K562 (cell line): ENCODE data around the gene CREB5. TPM values are rescaled to one million over a fixed set of nuclear protein-coding genes. Genes with fewer than 3 reads are reported as not detected.
A peak's percentile ranks its signal among the peaks of the same experiment; 100 is the strongest.

Source experiments
- ATAC-seq: fragments of 200-7000 bp; cut with Tn5 transposase; 3 replicates; pipeline ENCODE4 v1.9.1; 2020; ENCODE audit warnings: moderate library complexity
- BruUV-seq: library from RNA; stranded (reverse); fragments of 400-500 nt; replicated peaks from 2 replicates; lab custom pipeline; 2021; lab: Mats Ljungman, UMichigan
- CTCF ChIA-PET: fragments of 300-600 bp; formaldehyde crosslinking; extraction: SDS; loops from one replicate; lab custom pipeline; 2021; ENCODE audit warnings: low intra/inter-chr PET ratio; lab: Yijun Ruan, JAX
- POLR2A ChIA-PET: fragments of 300-600, 350-650 bp; sonication (Branson Sonifier 250); formaldehyde crosslinking; extraction: SDS; loops from one replicate; lab custom pipeline; 2021; ENCODE audit warnings: antibody characterized with exemption, inconsistent platforms; lab: Yijun Ruan, JAX
- DNase-seq, 4 experiments: peaks; one replicate each; pipeline versions ENCODE4 v3.0.0 to v3.0.0-alpha.2; 2011 to 2018; ENCODE audit warnings: low spot score in 3 of 4, mixed read lengths in 3 of 4; ENCODE audit errors: extremely low read depth in 1 of 4
- FAIRE-seq: peaks from 2 replicates; lab custom pipeline; 2011; peaks lifted over from hg19 to GRCh38; lab: Jason Lieb, UNC
- H2AFZ ChIP-seq: 2 replicates; pipeline ENCODE4 v1.6.0; 2011; ENCODE audit warnings: low read depth, low read length, control low read depth, inconsistent platforms
- H3K27ac ChIP-seq: fragments of 200-600 bp; 3 replicates; pipeline ENCODE4 v1.8.0; 2011; ENCODE audit warnings: low read depth, mild to moderate bottlenecking, control low read depth, inconsistent platforms, low read length, moderate library complexity, mixed read lengths; ENCODE audit errors: extremely low read depth
- H3K27me3 ChIP-seq, 2 experiments: fragments of 300-600 bp in 1 of 2; 2 replicates in 1 of 2; 3 replicates in 1 of 2; pipeline versions ENCODE4 v1.6.0 to v1.8.0; 2011; ENCODE audit warnings: inconsistent platforms in 2 of 2, low read length in 2 of 2, mild to moderate bottlenecking in 1 of 2, mixed read lengths in 1 of 2, moderate library complexity in 1 of 2; ENCODE audit not compliant: control insufficient read depth in 2 of 2, insufficient read depth in 2 of 2
- H3K36me3 ChIP-seq: fragments of 300-600 bp; 3 replicates; pipeline ENCODE4 v1.8.0; 2011; ENCODE audit warnings: mild to moderate bottlenecking, low read length, inconsistent platforms; ENCODE audit not compliant: control insufficient read depth, insufficient read depth
- H3K4me1 ChIP-seq, 2 experiments: fragments of 200-600 bp in 1 of 2; replicated peaks in 1 of 2; 2 replicates in 1 of 2; 3 replicates in 1 of 2; pipeline versions ENCODE4 v1.5.1 to v1.8.0; 2011; ENCODE audit warnings: inconsistent platforms in 2 of 2, low read length in 2 of 2, mild to moderate bottlenecking in 1 of 2, mixed read lengths in 1 of 2, moderate library complexity in 1 of 2; ENCODE audit not compliant: control insufficient read depth in 2 of 2, insufficient read depth in 2 of 2
- H3K4me2 ChIP-seq: 2 replicates; pipeline ENCODE4 v1.6.1; 2011; ENCODE audit warnings: low read length, control low read depth, inconsistent platforms, mixed read lengths; ENCODE audit not compliant: insufficient read depth
- H3K4me3 ChIP-seq: fragments of 200-600 bp; sonication (generic), shearing (Covaris generic); 2 replicates; pipeline ENCODE4 v1.5.1; 2016; ENCODE audit warnings: control low read depth, inconsistent platforms
- H3K79me2 ChIP-seq: fragments of 200-600 bp; 3 replicates; pipeline ENCODE4 v1.8.0; 2011; ENCODE audit warnings: low read length, inconsistent platforms; ENCODE audit not compliant: control insufficient read depth, insufficient read depth
- H3K9ac ChIP-seq, 2 experiments: 2 replicates each; pipeline versions ENCODE4 v1.6.0 to v1.6.1; 2011; ENCODE audit warnings: low read depth in 2 of 2, low read length in 2 of 2, control low read depth in 1 of 2, inconsistent platforms in 1 of 2, mild to moderate bottlenecking in 1 of 2, mixed read lengths in 1 of 2; ENCODE audit not compliant: insufficient read depth in 1 of 2
- H3K9me1 ChIP-seq: one replicate; pipeline ENCODE4 v1.6.0; 2011; ENCODE audit warnings: inconsistent platforms, mild to moderate bottlenecking, low read length, moderate library complexity; ENCODE audit not compliant: control insufficient read depth, insufficient read depth
- H3K9me3 ChIP-seq: replicated peaks from 2 replicates; pipeline ENCODE4 v1.5.1; 2011; ENCODE audit warnings: low read depth, low read length, inconsistent platforms; ENCODE audit not compliant: control insufficient read depth, insufficient read depth
- H4K20me1 ChIP-seq: replicated peaks from 2 replicates; pipeline ENCODE4 v1.6.1; 2011; ENCODE audit warnings: low read length, inconsistent platforms, mixed read lengths; ENCODE audit not compliant: control insufficient read depth, insufficient read depth
- CEBPG ChIP-seq, 3 experiments: fragments of 200-800 bp in 1 of 3; sonication (Bioruptor generic) in 1 of 3; sonication (generic) in 1 of 3; formaldehyde crosslinking in 1 of 3; IDR thresholded peaks in 2 of 3; conservative IDR thresholded peaks in 1 of 3; 2 replicates each; pipeline versions ENCODE4 v1.6.1 to v1.8.0; 2016 to 2022; ENCODE audit warnings: missing compliant biosample characterization in 2 of 3, missing genetic modification characterization in 2 of 3, mild to moderate bottlenecking in 1 of 3, missing genetic modification reagents in 1 of 3
- CREM ChIP-seq: IDR thresholded peaks from 2 replicates; pipeline ENCODE4 v1.6.1; 2014; ENCODE audit warnings: antibody characterized with exemption, low read depth
- NCOR1 ChIP-seq: fragments of 450-650 bp; IDR thresholded peaks from 2 replicates; pipeline ENCODE4 v1.6.1; 2016; ENCODE audit warnings: mild to moderate bottlenecking, moderate library complexity
- NFIC ChIP-seq: fragments of 450-650 bp; IDR thresholded peaks from 2 replicates; pipeline ENCODE4 v1.6.1; 2017; ENCODE audit warnings: mild to moderate bottlenecking, inconsistent platforms
- RCOR1 ChIP-seq, 2 experiments: IDR thresholded peaks; 2 replicates each; pipeline ENCODE4 v1.6.1; 2012; ENCODE audit warnings: low read depth in 2 of 2, low read length in 2 of 2, borderline replicate concordance in 1 of 2, improper control_type of control experiment in 1 of 2
- RFX1 ChIP-seq: fragments of 450-650 bp; IDR thresholded peaks from 2 replicates; pipeline ENCODE4 v1.6.1; 2016; ENCODE audit warnings: mild to moderate bottlenecking, moderate library complexity
- SPI1 ChIP-seq: IDR thresholded peaks from 2 replicates; pipeline ENCODE4 v1.6.1; 2011; ENCODE audit warnings: low read depth, low read length, control low read depth, borderline replicate concordance
- TEAD4 ChIP-seq, 2 experiments: sonication (generic) in 1 of 2; formaldehyde crosslinking in 1 of 2; IDR thresholded peaks; 2 replicates each; pipeline versions ENCODE4 v1.6.1 to v1.8.0; 2012 to 2022; ENCODE audit warnings: borderline replicate concordance in 1 of 2, inconsistent platforms in 1 of 2, low read length in 1 of 2, mild to moderate bottlenecking in 1 of 2, missing genetic modification reagents in 1 of 2
- WGBS: fragments of 100-300 bp; shearing (Covaris generic); methylation state at CpG from one replicate; pipeline ENCODE4 v1.1.6; 2016; ENCODE audit warnings: low coverage, mixed read lengths; ENCODE audit not compliant: insufficient coverage; ENCODE audit errors: missing lambda C conversion rate; 5-methylcytosine and 5-hydroxymethylcytosine counted together
- in situ Hi-C: fragments of 300-500 bp; cut with MboI; formaldehyde crosslinking; loops from 4 replicates; pipeline ENCODE4 v1.15.0; 2018; ENCODE audit warnings: inconsistent platforms, mixed read lengths
- intact Hi-C: fragments of 100-400 bp; cut with micrococcal nuclease; formaldehyde crosslinking; loops from 2 replicates; pipeline ENCODE4 v1.14.2; 2022
- polyA plus RNA-seq, 8 experiments: library from polyadenylated mRNA; depleted of rRNA in 4 of 8; stranded (reverse) in 5 of 8; unstranded in 3 of 8; fragments of >200 nt; fragmentation: Nextera tagmentation in 2 of 8; fragmentation: Illumina TruSeq in 1 of 8; extraction: Ambion mirVana in 2 of 8; extraction: Trizol in 1 of 8; gene quantifications; 2 replicates each; pipeline versions ENCODE4 v1.2.1 to v1.2.3, GENCODE V29; 2011 to 2014; ENCODE audit warnings: inconsistent platforms in 1 of 8, missing spikeins in 1 of 8
- total RNA-seq, 7 experiments: library from RNA; depleted of rRNA in 6 of 7; stranded (reverse); fragments of >200 nt in 6 of 7; fragmentation: Illumina TruSeq in 2 of 7; extraction: Trizol in 2 of 7; gene quantifications; 2 replicates each; pipeline versions ENCODE4 v1.2.1 to v1.2.3, GENCODE V29; 2011 to 2021; ENCODE audit warnings: low replicate concordance in 1 of 7
- TF ChIP-seq, protein P1 (sequence below): fragments of 450-650 bp; conservative IDR thresholded peaks from 2 replicates; pipeline ENCODE4 v1.6.1; 2016; ENCODE audit warnings: missing genetic modification characterization, low read depth, mild to moderate bottlenecking, control low read depth, missing compliant biosample characterization
- TF ChIP-seq, protein P2 (sequence below): fragments of 200-800 bp; sonication (Bioruptor generic); IDR thresholded peaks from 2 replicates; pipeline ENCODE4 v1.6.1; 2017; ENCODE audit warnings: missing genetic modification characterization, missing compliant biosample characterization
- TF ChIP-seq, protein P3 (sequence below): sonication (generic); formaldehyde crosslinking; IDR thresholded peaks from 2 replicates; pipeline ENCODE4 v1.8.1; 2023; ENCODE audit warnings: mild to moderate bottlenecking, missing genetic modification reagents

Gene CREB5
- total and polyA plus RNA-seq, 9 of the 15 experiments (the other 6 are each of a cell fraction or from before 2014, with no cell fraction given): 0.33 to 6.4 (median 1.8) TPM

DNA sequence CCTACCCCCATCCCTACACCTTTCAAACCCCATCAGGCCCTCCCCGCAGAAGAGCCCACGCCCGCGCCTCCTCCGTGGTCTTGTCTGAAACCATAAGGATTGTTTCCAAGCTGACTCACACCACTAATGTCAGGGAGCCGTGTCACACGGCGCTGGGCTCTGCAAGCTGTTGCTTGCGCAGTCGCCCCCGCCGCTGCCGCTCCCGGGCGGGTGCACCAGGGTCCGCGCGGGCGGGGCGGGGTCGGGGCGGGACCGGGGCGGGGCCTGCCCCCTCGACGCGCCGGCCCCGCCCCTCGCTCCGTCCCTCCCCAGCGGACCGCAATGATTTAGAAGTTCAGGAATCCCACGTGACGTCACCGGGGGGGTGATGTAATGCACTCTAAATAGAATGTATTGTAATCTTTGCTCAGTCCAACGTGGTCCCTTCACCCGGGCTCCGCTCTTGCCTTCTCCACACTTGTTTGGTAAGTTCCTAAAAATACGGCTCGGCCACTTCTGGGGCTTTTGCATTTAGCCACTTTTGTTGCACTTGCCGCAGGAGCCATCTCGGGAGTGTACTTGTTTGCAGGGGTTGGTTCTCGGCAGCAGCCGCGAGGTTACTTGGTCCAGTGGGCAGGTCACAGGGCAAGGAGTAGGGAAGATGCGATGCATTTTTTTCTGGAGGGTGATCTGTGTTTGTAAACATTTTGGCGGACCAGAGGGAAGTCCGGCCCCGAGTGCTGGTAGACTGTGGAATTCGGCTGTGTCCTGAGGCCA lies 3.2 kb upstream of the CREB5 start:
- Histone ChIP-seq H3K9me3 (no peaks in the 10 kb centered on the region), H3K79me2 (no peaks in the 10 kb centered on the region), H3K4me2 (peak overlapping the region; percentile 58), H4K20me1 (no peaks in the 10 kb centered on the region), H3K9me1 (no peaks in the 10 kb centered on the region), H3K4me1 (peaks cover 0 to 6% of the 10 kb centered on the region in 2 experiments; a peak in 2 of 5 replicates), H3K9ac (peak overlapping the region in 1 of 2 experiments; percentile 25; a peak in 1 of 4 replicates), H3K27me3 (peaks cover 0 to 5% of the 10 kb centered on the region in 2 experiments; a peak in 1 of 5 replicates), H3K36me3 (no peaks in the 10 kb centered on the region), H3K4me3 (peak overlapping the region; percentile 18; the same call in 1 of the 2 replicates), H3K27ac (peak overlapping the region; percentile 51; the same call in 2 of the 3 replicates), H2AFZ (peak overlapping the region; percentile 66)
- POLR2A ChIA-PET: no interaction called here
- WGBS: 7% methylated on average over 24 of the region's 51 CpGs
- CTCF ChIA-PET: no interaction called here
- intact Hi-C loops (no loop called here), in situ Hi-C loops (no loop called here)
- BruUV-seq: no TSS peak
- ATAC-seq (peak; percentile 95), FAIRE-seq (peak; percentile 26), DNase-seq (peak; percentile 81 to 88 (median 83))
- TF ChIP-seq TEAD4 (IDR thresholded peaks at IDR 0.05; ENCODE audit: low read length) (peak; percentile 46), TEAD4 (CRISPR knock-in tag; IDR thresholded peaks at IDR 0.05; ENCODE audit: borderline replicate concordance) (no peak), RCOR1 (IDR thresholded peaks at IDR 0.05; ENCODE audit: borderline replicate concordance in 1 of 2, low read depth in 2 of 2, low read length in 2 of 2) (peak in 1 of 2 experiments; percentile 20; a peak in 1 of 4 replicates), NCOR1 (no peak), RFX1 (no peak), NFIC (no peak), CEBPG (CRISPR knock-in tag; IDR thresholded peaks at IDR 0.05) (no peak), CEBPG (tag; conservative IDR thresholded peaks at IDR 0.05 in 1 of 2, IDR thresholded peaks at IDR 0.05 in 1 of 2) (peak; percentile 55 to 78), SPI1 (no peak), CREM (peak; percentile 88)
- TF ChIP-seq, protein P1, sequence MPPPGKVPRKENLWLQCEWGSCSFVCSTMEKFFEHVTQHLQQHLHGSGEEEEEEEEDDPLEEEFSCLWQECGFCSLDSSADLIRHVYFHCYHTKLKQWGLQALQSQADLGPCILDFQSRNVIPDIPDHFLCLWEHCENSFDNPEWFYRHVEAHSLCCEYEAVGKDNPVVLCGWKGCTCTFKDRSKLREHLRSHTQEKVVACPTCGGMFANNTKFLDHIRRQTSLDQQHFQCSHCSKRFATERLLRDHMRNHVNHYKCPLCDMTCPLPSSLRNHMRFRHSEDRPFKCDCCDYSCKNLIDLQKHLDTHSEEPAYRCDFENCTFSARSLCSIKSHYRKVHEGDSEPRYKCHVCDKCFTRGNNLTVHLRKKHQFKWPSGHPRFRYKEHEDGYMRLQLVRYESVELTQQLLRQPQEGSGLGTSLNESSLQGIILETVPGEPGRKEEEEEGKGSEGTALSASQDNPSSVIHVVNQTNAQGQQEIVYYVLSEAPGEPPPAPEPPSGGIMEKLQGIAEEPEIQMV (tag): no peak
- TF ChIP-seq, protein P2, sequence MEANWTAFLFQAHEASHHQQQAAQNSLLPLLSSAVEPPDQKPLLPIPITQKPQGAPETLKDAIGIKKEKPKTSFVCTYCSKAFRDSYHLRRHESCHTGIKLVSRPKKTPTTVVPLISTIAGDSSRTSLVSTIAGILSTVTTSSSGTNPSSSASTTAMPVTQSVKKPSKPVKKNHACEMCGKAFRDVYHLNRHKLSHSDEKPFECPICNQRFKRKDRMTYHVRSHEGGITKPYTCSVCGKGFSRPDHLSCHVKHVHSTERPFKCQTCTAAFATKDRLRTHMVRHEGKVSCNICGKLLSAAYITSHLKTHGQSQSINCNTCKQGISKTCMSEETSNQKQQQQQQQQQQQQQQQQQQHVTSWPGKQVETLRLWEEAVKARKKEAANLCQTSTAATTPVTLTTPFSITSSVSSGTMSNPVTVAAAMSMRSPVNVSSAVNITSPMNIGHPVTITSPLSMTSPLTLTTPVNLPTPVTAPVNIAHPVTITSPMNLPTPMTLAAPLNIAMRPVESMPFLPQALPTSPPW: peak; percentile 79
- TF ChIP-seq, protein P3, sequence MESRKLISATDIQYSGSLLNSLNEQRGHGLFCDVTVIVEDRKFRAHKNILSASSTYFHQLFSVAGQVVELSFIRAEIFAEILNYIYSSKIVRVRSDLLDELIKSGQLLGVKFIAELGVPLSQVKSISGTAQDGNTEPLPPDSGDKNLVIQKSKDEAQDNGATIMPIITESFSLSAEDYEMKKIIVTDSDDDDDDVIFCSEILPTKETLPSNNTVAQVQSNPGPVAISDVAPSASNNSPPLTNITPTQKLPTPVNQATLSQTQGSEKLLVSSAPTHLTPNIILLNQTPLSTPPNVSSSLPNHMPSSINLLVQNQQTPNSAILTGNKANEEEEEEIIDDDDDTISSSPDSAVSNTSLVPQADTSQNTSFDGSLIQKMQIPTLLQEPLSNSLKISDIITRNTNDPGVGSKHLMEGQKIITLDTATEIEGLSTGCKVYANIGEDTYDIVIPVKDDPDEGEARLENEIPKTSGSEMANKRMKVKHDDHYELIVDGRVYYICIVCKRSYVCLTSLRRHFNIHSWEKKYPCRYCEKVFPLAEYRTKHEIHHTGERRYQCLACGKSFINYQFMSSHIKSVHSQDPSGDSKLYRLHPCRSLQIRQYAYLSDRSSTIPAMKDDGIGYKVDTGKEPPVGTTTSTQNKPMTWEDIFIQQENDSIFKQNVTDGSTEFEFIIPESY (CRISPR knock-in tag): no peak
